Mammary epithelial cell (primary cell): ENCODE measurements around the gene TGFBR3L.

Experiments
- EZH2 ChIP-seq: IDR thresholded peaks from 2 replicates; pipeline ENCODE4 v1.6.1; 2012; ENCODE audit warnings: low read length, inconsistent platforms, borderline replicate concordance
- TF ChIP-seq, protein P1 (sequence below), 2 donors: IDR thresholded peaks in 1 of 2; conservative IDR thresholded peaks in 1 of 2; 2 replicates each; pipeline ENCODE4 v1.5.1; 2011 to 2012; ENCODE audit warnings: inconsistent platforms in 2 of 2, low read length in 2 of 2, mild to moderate bottlenecking in 2 of 2, control low read depth in 1 of 2, low read depth in 1 of 2; ENCODE audit not compliant: insufficient read depth in 1 of 2; ENCODE audit errors: extremely low read depth in 1 of 2

DNA sequence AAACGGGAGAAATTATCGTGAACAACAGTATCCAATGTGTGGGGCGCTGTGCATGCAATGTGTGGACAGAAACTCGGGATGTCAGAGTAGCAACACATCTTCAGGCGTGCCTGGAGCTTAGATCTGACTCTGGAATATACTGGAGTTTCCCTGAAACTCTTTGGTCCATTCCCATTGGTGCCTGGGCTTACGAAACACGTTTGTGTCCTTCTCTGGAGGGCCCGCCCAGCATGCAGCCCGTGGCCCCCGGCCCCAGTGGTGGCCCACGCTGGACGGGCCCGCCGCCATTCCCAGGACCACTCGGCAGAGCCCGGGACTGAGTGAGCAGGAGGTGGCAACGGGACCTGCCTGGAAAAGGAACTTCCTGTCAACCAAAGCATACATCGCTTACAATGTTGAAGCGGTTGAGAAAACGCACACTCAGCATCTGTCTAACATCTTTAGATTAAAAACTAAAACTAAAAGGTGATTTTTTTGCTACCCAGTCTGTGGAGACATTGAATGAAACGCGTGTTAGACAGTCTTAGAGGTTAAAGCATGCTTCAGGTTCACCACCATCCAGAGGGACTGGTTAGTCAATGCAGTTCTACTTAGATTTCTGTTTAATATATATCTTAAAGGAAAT, 48.1 kb downstream of the TGFBR3L start:
- TF ChIP-seq, protein P1, sequence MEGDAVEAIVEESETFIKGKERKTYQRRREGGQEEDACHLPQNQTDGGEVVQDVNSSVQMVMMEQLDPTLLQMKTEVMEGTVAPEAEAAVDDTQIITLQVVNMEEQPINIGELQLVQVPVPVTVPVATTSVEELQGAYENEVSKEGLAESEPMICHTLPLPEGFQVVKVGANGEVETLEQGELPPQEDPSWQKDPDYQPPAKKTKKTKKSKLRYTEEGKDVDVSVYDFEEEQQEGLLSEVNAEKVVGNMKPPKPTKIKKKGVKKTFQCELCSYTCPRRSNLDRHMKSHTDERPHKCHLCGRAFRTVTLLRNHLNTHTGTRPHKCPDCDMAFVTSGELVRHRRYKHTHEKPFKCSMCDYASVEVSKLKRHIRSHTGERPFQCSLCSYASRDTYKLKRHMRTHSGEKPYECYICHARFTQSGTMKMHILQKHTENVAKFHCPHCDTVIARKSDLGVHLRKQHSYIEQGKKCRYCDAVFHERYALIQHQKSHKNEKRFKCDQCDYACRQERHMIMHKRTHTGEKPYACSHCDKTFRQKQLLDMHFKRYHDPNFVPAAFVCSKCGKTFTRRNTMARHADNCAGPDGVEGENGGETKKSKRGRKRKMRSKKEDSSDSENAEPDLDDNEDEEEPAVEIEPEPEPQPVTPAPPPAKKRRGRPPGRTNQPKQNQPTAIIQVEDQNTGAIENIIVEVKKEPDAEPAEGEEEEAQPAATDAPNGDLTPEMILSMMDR (conservative IDR thresholded peaks at IDR 0.05 in 1 of 2, IDR thresholded peaks at IDR 0.05 in 1 of 2; ENCODE audit: extremely low read depth in 1 of 2, insufficient read depth in 1 of 2, low read depth in 1 of 2, low read length in 2 of 2) = no peak
- no peak for TF ChIP-seq EZH2
